Measurements from ENCODE around the gene KIF3C. TPM values are rescaled to one million over a fixed set of nuclear protein-coding genes. Genes with fewer than 3 reads are reported as not detected.

KIF3C gene
- total RNA-seq, 1 donor from 2014 or later, result 2.0 TPM

DNA sequence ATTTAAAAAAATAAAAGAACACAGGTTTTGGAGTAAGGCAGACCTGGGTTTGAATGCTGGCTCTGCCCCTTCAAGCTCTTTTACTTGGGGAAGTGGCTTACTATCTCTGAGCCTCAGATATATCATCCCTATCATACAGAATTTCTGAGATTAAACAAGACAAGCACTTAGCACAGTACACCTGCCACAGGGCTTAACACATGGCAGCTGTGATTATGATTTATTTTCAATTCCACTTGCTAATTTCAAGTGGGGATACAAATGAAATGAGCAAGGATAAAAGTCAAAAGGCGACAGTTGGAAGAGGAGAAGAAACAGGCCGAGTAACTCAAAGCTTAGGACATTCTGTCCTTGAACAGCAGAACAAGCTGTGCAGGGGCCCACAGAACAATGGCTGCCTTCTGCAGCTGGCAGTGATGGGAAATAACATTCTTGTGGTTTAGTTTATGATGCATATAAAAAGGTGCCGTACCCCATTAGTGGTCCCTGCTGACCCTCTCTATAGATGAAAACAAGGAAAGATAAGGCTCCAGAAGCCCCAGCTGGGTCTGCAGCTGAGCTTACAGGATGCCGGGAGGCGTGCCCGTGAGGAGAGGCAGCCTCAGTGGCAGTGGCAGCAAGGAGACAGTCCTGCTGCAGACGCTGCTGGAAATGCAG, 45.3 kb downstream of the KIF3C start:
- H3K4me1 ChIP-seq, result peaks cover 27% of the 10 kb centered on the region
- no peak overlapping the region for H3K4me3 ChIP-seq
- TF ChIP-seq, protein P1, sequence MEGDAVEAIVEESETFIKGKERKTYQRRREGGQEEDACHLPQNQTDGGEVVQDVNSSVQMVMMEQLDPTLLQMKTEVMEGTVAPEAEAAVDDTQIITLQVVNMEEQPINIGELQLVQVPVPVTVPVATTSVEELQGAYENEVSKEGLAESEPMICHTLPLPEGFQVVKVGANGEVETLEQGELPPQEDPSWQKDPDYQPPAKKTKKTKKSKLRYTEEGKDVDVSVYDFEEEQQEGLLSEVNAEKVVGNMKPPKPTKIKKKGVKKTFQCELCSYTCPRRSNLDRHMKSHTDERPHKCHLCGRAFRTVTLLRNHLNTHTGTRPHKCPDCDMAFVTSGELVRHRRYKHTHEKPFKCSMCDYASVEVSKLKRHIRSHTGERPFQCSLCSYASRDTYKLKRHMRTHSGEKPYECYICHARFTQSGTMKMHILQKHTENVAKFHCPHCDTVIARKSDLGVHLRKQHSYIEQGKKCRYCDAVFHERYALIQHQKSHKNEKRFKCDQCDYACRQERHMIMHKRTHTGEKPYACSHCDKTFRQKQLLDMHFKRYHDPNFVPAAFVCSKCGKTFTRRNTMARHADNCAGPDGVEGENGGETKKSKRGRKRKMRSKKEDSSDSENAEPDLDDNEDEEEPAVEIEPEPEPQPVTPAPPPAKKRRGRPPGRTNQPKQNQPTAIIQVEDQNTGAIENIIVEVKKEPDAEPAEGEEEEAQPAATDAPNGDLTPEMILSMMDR (IDR thresholded peaks at IDR 0.05; ENCODE audit: borderline replicate concordance), result no peak
- H3K27ac ChIP-seq (replicated peaks), result peak overlapping the region; percentile 88
- H3K27me3 ChIP-seq (ENCODE audit: low read depth), result no peaks in the 10 kb centered on the region
- H3K9me3 ChIP-seq (replicated peaks), result no peaks in the 10 kb centered on the region
- DNase-seq, result no peak
- peaks cover 4% of the 10 kb centered on the region for H3K36me3 ChIP-seq
- intact Hi-C loops (cut with micrococcal nuclease), result no loop called here

DNA sequence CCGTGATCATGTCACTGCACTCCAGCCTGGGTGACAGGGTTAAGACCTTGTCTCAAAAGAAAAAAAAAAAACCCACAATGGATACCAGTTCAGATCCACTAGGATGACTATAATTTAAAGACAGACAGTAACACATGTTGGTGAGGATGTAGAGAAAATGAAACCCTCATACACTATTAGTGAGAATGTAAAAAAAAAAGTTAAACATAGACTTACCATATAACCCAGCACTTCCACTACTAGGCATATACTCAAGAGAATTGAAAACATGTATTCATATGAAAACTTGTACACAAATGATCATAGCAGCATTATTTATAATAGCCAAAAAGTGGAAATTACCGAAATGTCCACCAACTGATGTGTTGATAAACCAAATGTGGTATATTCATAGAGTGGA, 48.7 kb downstream of the KIF3C start:
- Histone ChIP-seq H3K4me3 (no peak overlapping the region), H3K27ac (replicated peaks) (no peak overlapping the region), H3K27me3 (ENCODE audit: low read depth) (no peaks in the 10 kb centered on the region), H3K4me1 (peaks cover 16% of the 10 kb centered on the region), H3K9me3 (replicated peaks) (no peaks in the 10 kb centered on the region), H3K36me3 (peaks cover 4% of the 10 kb centered on the region)
- TF ChIP-seq, protein P1 (IDR thresholded peaks at IDR 0.05; ENCODE audit: borderline replicate concordance), result no peak
- no peak for DNase-seq
- intact Hi-C loops (cut with micrococcal nuclease), result no loop called here

DNA sequence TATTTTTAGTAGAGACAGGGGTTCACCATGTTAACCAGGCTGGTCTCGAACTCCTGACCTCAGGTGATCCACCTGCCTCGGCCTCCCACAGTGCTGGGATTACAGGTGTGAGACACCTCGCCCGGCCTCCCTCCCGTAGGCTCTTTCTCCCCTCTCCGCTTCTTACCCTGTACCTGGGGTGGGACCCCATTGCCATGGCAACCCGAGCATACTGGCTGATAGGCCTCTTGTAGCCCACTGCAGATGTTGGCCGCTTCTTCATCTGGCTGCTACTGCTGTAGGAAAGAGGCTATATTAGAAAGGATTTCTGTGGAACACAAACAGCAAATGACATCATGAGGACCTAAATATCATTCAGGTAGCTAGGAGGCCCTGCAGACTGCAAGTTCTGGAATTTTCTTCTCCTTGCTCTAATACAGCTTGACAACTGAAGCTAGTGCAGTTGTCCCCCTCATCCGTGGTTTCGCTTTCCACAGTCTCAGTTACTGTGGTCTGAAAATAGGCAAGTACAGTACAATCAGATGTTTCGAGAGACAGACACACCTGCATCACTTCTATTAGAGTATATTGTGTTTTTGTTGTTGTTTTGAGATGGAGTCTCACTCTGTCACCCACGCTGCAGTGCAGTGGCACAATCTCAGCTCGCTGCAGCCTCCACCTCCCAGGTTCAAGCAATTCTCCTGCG, 52.4 kb downstream of the KIF3C start:
- intact Hi-C loops (cut with micrococcal nuclease), result no loop called here
- H3K4me3 ChIP-seq, result no peak overlapping the region
- no peak overlapping the region for H3K27ac ChIP-seq (replicated peaks)
- H3K9me3 ChIP-seq (replicated peaks), result no peaks in the 10 kb centered on the region
- DNase-seq, result no peak
- peaks cover 4% of the 10 kb centered on the region for H3K36me3 ChIP-seq
- H3K27me3 ChIP-seq (ENCODE audit: low read depth), result no peaks in the 10 kb centered on the region
- no peaks in the 10 kb centered on the region for H3K4me1 ChIP-seq
- TF ChIP-seq, protein P1 (IDR thresholded peaks at IDR 0.05; ENCODE audit: borderline replicate concordance), result no peak

DNA sequence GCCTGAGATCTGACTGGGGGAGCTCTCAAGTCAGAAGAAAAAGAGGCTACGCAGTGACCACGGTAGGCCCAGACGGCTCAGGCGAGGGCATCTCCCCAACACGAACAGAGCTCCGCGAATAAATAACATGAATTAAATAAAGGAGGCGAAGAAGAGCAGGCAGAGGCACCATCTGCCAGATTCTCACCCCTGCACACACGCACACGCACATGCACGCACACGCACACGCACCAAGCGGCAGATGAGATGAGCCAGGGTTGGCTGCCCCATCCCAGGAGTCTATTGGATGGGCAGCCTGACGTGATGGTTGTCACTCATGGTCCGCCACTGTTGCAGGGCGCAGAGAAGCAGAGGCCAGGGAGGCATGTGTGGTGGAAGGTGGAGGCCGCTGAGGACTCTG, 53.6 kb downstream of the KIF3C start:
- intact Hi-C loops (cut with micrococcal nuclease), result no loop called here
- H3K4me3 ChIP-seq, result no peak overlapping the region
- no peak for DNase-seq
- no peak overlapping the region for H3K27ac ChIP-seq (replicated peaks)
- H3K27me3 ChIP-seq (ENCODE audit: low read depth), result no peaks in the 10 kb centered on the region
- TF ChIP-seq, protein P1 (IDR thresholded peaks at IDR 0.05; ENCODE audit: borderline replicate concordance), result no peak
- H3K4me1 ChIP-seq, result no peaks in the 10 kb centered on the region
- H3K9me3 ChIP-seq (replicated peaks), result no peaks in the 10 kb centered on the region
- H3K36me3 ChIP-seq, result peaks cover under 1% of the 10 kb centered on the region

DNA sequence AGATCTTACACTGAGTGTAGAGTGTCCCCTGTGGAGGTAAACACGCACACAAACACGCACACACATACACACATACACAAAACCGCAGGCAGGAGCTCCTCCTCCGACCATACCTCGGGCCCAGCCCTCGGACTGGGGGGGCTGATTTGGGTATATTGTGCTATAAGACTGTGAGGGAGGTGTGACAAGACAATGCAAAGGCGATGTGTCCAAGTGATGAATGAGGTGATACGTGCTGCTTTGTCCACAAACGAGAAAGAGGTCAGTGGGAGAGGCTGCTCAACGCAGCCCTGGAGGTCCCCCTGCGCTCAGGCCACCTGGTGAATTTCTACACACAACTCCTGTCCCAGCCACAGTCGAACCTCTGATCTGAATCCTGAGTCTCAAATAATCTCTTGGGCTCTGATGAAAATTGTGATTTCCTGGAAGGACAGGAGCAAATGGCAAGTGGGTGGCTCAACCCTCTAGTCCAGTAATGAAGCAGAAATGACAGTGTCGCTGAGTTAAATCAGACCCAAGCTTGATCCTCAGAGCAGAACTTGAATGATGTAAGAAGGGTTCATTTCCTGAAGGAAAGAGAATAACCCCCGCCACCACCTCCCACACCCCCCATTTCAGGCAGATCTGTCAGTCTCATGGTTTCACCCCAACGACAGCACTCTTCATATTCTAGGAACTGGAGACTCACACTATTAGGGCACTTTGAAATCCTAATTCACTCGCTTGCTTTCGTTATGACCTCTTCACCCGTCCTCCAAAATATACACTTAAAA, 55.1 kb downstream of the KIF3C start:
- no peak for DNase-seq
- Histone ChIP-seq H3K27ac (replicated peaks) (no peak overlapping the region), H3K36me3 (no peaks in the 10 kb centered on the region), H3K4me1 (no peaks in the 10 kb centered on the region), H3K9me3 (replicated peaks) (no peaks in the 10 kb centered on the region), H3K4me3 (no peak overlapping the region), H3K27me3 (ENCODE audit: low read depth) (no peaks in the 10 kb centered on the region)
- intact Hi-C loops (cut with micrococcal nuclease), result no loop called here
- TF ChIP-seq, protein P1 (IDR thresholded peaks at IDR 0.05; ENCODE audit: borderline replicate concordance), result no peak
